ENCODE measurements around the gene RNASE13.

Gene RNASE13

DNA sequence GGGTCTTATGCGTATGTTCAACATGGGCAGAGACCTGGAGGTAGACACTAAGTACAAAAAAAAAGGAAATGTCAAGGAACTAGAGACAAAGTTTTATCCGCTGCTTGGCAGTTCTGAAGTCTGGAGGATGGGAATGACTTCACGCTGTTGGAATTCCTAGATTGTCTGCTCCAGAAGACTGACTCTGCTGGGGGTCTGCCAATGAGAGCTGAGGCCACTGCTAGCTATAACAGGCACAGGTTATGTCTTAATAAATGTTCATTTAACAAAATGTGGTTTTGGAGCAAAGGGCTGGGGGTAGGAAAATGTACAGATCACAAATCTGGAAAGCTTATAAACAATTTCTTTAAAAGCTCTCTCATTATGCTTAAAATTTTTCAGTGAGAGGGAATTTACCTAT lies 28.9 kb upstream of the RNASE13 start:
- no peak for DNase-seq

- DNase-seq, result no peak
These were observed 26.7 kb upstream of the RNASE13 start for GRCh38 chr14:21061347-21061668.

DNA sequence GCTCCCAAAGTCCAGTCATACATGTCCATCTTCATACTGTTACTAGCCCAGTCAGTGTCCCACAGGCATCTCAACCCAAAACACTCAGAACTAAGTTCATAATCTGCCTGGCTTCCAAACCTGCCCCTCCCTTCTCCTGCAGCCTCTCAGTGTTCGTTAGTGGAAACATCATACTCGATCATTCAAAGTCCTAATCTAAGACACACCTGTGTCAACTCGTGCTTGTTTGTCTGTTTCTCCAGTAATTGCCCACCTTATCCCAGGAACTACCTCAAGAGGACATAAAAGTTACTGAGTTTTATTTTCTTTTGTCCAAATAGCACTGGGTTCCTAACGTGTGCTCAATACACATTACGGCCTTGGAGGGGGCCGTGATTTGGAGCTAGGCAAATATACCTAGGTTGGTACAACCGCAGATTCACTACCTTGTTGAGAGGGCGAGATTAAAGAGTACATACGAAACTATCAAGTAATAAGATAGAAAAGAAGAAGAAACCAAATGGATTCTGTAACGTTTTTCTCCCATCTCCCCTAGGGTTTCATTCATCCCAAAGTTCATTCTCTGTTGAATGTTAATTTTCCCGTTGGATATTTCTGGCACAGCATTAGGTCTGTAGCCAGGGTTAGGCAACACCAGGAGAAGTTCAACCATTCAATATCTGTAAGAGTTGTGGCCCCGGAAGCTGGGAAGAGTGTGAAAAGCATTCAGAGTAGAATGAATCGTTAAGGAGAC lies 26.2 kb upstream of the RNASE13 start:
- DNase-seq, result no peak

DNA sequence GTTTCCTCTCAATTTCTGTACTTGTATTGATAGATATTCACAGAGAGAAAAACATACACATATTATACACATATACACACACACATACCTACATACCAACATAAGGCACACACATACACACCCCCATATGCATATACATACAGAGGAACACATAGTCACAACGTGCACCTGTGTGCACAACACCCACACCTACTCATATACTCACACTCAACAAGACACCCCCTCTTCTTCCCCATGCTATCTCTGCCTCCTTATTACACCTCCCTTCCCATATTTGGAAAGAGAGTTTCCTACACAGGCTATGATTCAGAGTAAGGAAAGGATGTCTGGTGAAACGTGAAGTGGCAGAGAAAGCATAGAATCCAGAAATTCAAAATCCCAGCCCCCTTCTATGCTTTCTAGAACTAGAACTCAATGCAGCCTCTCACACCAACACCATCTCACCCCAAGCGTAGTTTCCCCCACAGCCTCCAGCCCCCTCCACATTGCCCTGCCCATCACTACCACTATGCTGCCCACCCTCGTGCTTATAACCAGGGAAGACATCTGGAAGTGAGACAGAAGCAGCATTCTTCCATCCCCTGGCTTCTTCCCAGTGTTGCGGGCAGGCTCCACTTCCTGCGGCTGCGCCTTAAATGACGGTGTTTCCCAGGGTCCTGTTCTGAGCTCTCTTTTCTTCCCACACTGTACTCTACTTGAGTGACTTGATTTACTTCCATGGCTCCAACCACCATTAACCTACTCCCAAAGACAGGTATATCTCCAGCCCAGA lies 25.4 kb upstream of the RNASE13 start:
- DNase-seq, result no peak

- no peak for DNase-seq
These were observed 24.3 kb upstream of the RNASE13 start for GRCh38 chr14:21058903-21059302.

- no peak for DNase-seq
These were observed 23.4 kb upstream of the RNASE13 start, which contains the start of gene RNASE8 for GRCh38 chr14:21057803-21058675. TSS of gene RNASE8 (plus strand) at chr14:21057822. CDS start at chr14:21057893, 71 bp downstream.

- DNase-seq, result no peak
These were observed 22.0 kb upstream of the RNASE13 start for GRCh38 chr14:21056520-21057163.

DNA sequence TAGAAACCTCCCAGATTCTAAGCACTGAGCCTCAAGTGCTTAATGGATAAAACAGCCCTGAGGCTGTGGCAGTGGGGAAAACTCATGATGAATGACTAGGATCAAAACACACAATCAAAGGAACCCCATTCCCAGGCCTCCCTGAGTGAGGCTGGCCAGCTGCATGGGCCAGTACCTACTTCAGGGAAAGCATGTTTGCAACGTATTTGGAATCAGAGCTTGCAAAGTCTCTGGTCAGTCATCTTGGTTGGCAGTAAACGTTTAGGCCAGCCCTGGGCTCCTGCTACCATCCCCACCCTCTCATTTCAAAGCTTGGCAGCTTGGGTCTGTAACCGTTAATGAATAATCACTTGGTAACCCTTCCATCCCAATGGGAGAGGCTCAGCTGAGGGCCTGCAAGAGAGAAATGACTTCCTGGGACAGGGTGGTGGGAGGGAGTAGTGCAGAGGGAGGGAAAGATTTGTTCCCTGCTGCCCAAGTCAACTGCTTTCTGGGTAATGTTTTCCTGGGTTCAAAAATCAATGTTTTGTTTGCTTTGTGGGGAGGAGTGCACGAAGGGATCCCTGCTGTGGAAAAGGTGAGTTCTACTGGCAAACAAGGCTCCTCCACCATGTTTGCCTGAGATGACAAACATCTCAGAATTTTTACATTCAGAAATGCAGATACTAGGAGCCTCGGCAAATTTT lies 21.0 kb upstream of the RNASE13 start:
- no peak for DNase-seq

DNA sequence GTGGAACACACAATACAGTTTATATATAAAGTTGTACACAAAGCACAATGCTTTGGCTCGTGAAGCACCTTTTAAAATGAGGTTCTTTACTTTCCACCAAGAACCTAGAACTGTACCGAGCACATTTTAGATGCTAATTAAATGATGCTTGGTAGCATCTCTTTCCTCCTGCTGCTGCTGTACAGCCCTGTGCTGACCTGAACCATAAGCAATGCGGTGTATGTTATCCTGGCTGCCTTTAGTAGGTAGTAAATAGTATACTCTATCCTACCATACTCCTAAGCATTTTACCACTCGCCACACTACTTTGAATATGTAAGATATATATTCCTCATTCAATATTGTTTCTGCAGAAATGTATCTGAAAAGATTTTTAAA lies 20.1 kb upstream of the RNASE13 start:
- DNase-seq, result no peak

- DNase-seq, result no peak
These were observed 19.6 kb upstream of the RNASE13 start for GRCh38 chr14:21054123-21054767.

DNA sequence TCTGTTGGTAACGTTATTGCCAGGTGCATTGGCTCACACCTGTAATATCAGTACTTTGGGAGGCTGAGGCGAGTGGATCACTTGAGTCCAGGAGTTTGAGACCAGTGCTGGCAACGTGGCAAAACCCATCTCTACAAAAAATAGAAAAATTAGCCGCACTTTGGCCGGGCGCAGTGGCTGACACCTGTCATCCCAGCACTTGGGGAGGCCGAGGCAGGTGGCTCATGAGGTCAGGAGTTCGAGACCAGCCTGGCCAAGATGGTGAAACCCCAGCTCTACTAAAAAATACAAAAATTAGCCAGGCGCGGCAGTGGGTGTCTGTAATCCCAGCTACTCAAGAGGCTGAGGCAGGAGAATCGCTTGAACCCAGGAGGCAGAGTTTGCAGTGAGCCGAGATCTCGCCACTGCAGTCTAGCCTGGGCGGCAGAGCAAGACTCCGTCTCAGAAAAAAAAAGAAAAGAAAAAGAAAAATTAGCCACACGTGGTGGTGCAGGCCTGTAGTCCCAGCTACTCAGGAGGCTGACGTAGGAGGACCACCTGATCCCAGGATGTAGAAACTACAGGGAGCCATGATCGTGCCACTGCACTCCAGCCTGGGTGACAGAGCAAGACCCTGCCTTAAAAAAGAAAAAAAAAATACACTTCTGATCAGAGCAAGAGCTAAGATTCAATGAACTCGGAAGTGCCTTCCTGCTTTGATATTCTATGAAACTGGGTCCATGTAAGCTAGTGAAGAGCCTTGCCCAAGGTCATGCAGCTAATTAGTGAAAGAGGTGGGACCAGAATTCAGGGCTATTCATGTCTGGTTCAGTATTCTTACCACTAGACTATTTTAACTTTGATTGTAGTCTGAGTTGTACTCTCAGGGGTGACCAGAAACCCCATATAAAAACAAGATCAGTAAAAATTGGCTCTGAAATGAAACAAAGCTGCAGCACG lies 18.8 kb upstream of the RNASE13 start:
- DNase-seq, result no peak

DNA sequence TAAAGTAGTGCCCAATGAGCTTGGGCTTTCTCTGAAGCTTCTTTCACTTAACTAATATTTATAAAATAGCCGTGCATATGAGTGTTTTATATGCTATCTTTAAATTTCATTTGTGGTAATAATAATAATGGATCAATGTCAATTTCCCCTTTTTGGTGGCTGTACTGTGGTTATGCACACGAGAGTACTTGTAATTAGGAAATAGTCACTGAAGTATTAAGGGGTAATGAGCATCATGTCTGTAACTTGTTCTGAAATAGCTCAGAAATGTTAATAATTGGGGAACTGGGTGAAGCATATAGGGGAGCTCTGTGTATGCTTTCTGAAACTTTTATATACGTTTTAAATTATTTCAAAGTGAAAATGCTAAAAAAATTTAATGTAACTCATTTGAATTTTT lies 16.0 kb upstream of the RNASE13 start:
- no peak for DNase-seq

GRCh38 chr14:21049271-21049673 lies 14.7 kb upstream of the RNASE13 start:
- DNase-seq, result no peak

GRCh38 chr14:21048638-21049037 lies 14.0 kb upstream of the RNASE13 start:
- DNase-seq, result no peak

DNA sequence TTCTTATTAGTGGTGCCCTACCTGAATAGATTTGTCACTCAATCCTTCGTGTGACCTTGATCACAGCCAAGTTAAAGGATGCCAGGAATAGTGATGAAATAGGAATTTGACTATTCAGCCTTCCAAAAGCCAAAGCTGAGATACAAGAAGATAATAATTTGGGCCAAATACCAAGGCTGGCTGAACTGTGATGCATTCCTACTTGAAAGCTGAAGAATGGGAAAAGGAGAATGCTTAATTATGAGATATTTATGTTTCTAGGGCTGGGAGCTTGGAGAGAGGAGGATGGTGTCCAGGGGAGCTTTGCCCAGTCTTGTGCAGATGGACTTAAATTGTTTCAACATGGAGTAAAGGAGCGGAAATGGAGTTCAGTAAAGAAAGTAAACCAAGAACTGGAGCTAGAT lies 12.8 kb upstream of the RNASE13 start:
- no peak for DNase-seq

- DNase-seq, result no peak
These were observed 9.5 kb upstream of the RNASE13 start for GRCh38 chr14:21043974-21044618.

- no peak for DNase-seq
These were observed 8.9 kb upstream of the RNASE13 start for GRCh38 chr14:21043387-21043973.

GRCh38 chr14:21042918-21043317 lies 8.3 kb upstream of the RNASE13 start:
- DNase-seq, result no peak

GRCh38 chr14:21041676-21042433 lies 7.2 kb upstream of the RNASE13 start, which contains the start of gene RNASE7:
TSS of gene RNASE7 (plus strand) at chr14:21042362. CDS start at chr14:21042993, 631 bp downstream.
- DNase-seq, result no peak
